Esophagus squamous epithelium (tissue), 4 donors: ENCODE measurements around the gene MYO16.

Experiments
- POLR2A ChIP-seq, 4 donors: fragments of 450-650 bp; IDR thresholded peaks; one replicate each; pipeline ENCODE4 v1.6.1; 2017; ENCODE audit warnings: antibody characterized with exemption in 4 of 4, mild to moderate bottlenecking in 4 of 4, moderate library complexity in 3 of 4
- TF ChIP-seq, protein P1 (sequence below), 6 experiments: fragments of 450-650 bp in 4 of 6; fragments of 200-600 bp in 2 of 6; sonication (generic) in 2 of 6; IDR thresholded peaks; one replicate each; pipeline ENCODE4 v1.5.1; 2016 to 2019; ENCODE audit warnings: antibody characterized with exemption in 6 of 6, mild to moderate bottlenecking in 4 of 6, moderate library complexity in 4 of 6

DNA sequence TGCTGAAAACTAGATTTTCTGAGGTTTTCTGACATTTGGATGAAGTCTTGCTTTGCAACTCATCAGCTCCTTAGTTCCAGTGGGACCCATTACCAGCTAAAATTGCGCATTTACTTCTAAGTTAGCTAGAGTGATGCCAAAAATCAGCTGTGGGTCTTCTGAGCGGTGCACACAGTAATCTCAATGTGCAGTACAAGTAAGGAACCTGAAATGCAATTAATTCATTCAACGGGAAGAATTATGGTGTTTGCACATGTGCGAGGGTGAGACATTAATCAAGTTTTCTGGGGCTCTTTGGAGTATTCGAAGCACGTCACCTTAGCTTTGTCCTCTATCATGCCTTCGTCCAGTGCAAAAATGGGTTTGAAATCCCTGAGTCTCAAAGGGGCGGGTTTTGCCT is 146.2 kb downstream of the MYO16 start:
- TF ChIP-seq, protein P1, sequence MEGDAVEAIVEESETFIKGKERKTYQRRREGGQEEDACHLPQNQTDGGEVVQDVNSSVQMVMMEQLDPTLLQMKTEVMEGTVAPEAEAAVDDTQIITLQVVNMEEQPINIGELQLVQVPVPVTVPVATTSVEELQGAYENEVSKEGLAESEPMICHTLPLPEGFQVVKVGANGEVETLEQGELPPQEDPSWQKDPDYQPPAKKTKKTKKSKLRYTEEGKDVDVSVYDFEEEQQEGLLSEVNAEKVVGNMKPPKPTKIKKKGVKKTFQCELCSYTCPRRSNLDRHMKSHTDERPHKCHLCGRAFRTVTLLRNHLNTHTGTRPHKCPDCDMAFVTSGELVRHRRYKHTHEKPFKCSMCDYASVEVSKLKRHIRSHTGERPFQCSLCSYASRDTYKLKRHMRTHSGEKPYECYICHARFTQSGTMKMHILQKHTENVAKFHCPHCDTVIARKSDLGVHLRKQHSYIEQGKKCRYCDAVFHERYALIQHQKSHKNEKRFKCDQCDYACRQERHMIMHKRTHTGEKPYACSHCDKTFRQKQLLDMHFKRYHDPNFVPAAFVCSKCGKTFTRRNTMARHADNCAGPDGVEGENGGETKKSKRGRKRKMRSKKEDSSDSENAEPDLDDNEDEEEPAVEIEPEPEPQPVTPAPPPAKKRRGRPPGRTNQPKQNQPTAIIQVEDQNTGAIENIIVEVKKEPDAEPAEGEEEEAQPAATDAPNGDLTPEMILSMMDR (IDR thresholded peaks at IDR 0.05) = no peak
- TF ChIP-seq POLR2A (IDR thresholded peaks at IDR 0.05) = no peak
